ENCODE measurements around the gene IGFBP7. TPM values are rescaled to one million over a fixed set of nuclear protein-coding genes. Genes with fewer than 3 reads are reported as not detected.

IGFBP7 gene
- polyA plus RNA-seq, 1 experiment = 655 TPM

- ChIA-PET POLR2A (no interaction called here), CTCF (interaction anchor here (3.3 to 3.4 kb wide), 2 partner anchors 39 to 40 kb away, joined by 13 to 15 read pairs; no protein-coding TSS in a partner anchor)
- no peak for DNase-seq (ENCODE audit: low read depth, low spot score)
- H3K27me3 ChIP-seq (ENCODE audit: control insufficient read depth, insufficient read depth, low read length) = no peaks in the 10 kb centered on the region
- H3K4me3 ChIP-seq (ENCODE audit: low read depth, low read length) = no peak overlapping the region
- no peak overlapping the region for H3K27ac ChIP-seq (ENCODE audit: low read depth, low read length)
- TF ChIP-seq CTCF (IDR thresholded peaks at IDR 0.05; ENCODE audit: low read depth, low read length) = no peak
- H3K9me3 ChIP-seq (ENCODE audit: control insufficient read depth, insufficient read depth, low read length) = peaks cover 9% of the 10 kb centered on the region
Observed at GRCh38 chr4:57124145-57124544, 14.0 kb upstream of the IGFBP7 start.

GRCh38 chr4:57122959-57123358 is 12.8 kb upstream of the IGFBP7 start:
- Histone ChIP-seq H3K4me3 (ENCODE audit: low read depth, low read length) (no peak overlapping the region), H3K9me3 (ENCODE audit: control insufficient read depth, insufficient read depth, low read length) (peaks cover 9% of the 10 kb centered on the region), H3K27me3 (ENCODE audit: control insufficient read depth, insufficient read depth, low read length) (no peaks in the 10 kb centered on the region), H3K27ac (ENCODE audit: low read depth, low read length) (no peak overlapping the region)
- no peak for TF ChIP-seq CTCF (IDR thresholded peaks at IDR 0.05; ENCODE audit: low read depth, low read length)
- ChIA-PET CTCF (interaction anchor here (3.4 kb wide), 1 partner anchor 41 kb away, joined by 15 read pairs; no protein-coding TSS in a partner anchor), POLR2A (no interaction called here)
- DNase-seq (ENCODE audit: low read depth, low spot score) = no peak

GRCh38 chr4:57119054-57119651 is 9.0 kb upstream of the IGFBP7 start:
- POLR2A ChIA-PET = interaction anchor here (0.9 to 1.4 kb wide), 7 partner anchors 9 to 54 kb away, joined by 3 to 7 read pairs (median 5); partner anchors contain the start of gene IGFBP7

GRCh38 chr4:57117491-57117890 is 7.3 kb upstream of the IGFBP7 start:
- ChIA-PET CTCF (interaction anchor here (3.4 kb wide), 1 partner anchor 46 kb away, joined by 32 read pairs; no protein-coding TSS in a partner anchor), POLR2A (interaction anchor here (0.5 kb wide), 1 partner anchor 96 kb away, joined by 6 read pairs; no protein-coding TSS in a partner anchor)
- H3K27me3 ChIP-seq (ENCODE audit: control insufficient read depth, insufficient read depth, low read length) = no peaks in the 10 kb centered on the region
- H3K27ac ChIP-seq (ENCODE audit: low read depth, low read length) = no peak overlapping the region
- DNase-seq (ENCODE audit: low read depth, low spot score) = no peak
- no peaks in the 10 kb centered on the region for H3K9me3 ChIP-seq (ENCODE audit: control insufficient read depth, insufficient read depth, low read length)
- no peak overlapping the region for H3K4me3 ChIP-seq (ENCODE audit: low read depth, low read length)
- TF ChIP-seq CTCF (IDR thresholded peaks at IDR 0.05; ENCODE audit: low read depth, low read length) = no peak

More at GRCh38 chr4:57119054-57119651, 9.0 kb upstream of the IGFBP7 start:
- CTCF ChIA-PET = interaction anchor here (1.1 to 3.4 kb wide), 3 partner anchors 13 to 81 kb away, joined by 3 to 32 read pairs (median 11); no protein-coding TSS in a partner anchor
- H3K4me3 ChIP-seq (ENCODE audit: low read depth, low read length) = peak overlapping the region; percentile 50
- H3K27me3 ChIP-seq (ENCODE audit: control insufficient read depth, insufficient read depth, low read length) = no peaks in the 10 kb centered on the region
- peaks cover 2% of the 10 kb centered on the region; the same call in 1 of the 2 replicates for H3K9me3 ChIP-seq (ENCODE audit: control insufficient read depth, insufficient read depth, low read length)
- DNase-seq (ENCODE audit: low read depth, low spot score) = peak; percentile 74
- H3K27ac ChIP-seq (ENCODE audit: low read depth, low read length) = peak overlapping the region; percentile 95
- TF ChIP-seq CTCF (IDR thresholded peaks at IDR 0.05; ENCODE audit: low read depth, low read length) = no peak

- no peak for DNase-seq (ENCODE audit: low read depth, low spot score)
- ChIA-PET CTCF (interaction anchor here (1.8 kb wide), 1 partner anchor 47 kb away, joined by 7 read pairs; no protein-coding TSS in a partner anchor), POLR2A (no interaction called here)
- Histone ChIP-seq H3K27ac (ENCODE audit: low read depth, low read length) (no peak overlapping the region), H3K9me3 (ENCODE audit: control insufficient read depth, insufficient read depth, low read length) (no peaks in the 10 kb centered on the region), H3K27me3 (ENCODE audit: control insufficient read depth, insufficient read depth, low read length) (no peaks in the 10 kb centered on the region), H3K4me3 (ENCODE audit: low read depth, low read length) (no peak overlapping the region)
- TF ChIP-seq CTCF (IDR thresholded peaks at IDR 0.05; ENCODE audit: low read depth, low read length) = no peak
Observed at GRCh38 chr4:57116245-57116644, 6.1 kb upstream of the IGFBP7 start.
